ENCODE data around the gene RCAN3. TPM values are rescaled to one million over a fixed set of nuclear protein-coding genes. Genes with fewer than 3 reads are reported as not detected.

RCAN3 gene
- total RNA-seq, 1 donor from 2014 or later = 4.2 TPM

GRCh38 chr1:24555591-24556413, 53.2 kb downstream of the RCAN3 start, which contains the start of gene NCMAP:
Gene NCMAP, plus strand, starts transcription at chr1:24556087. Its CDS starts 39,344 bp downstream, at chr1:24595431.
- no peak within 1 kb of the TSS for H3K9ac ChIP-seq (ENCODE audit: low read depth in 1 of 3, low read length in 3 of 3)
- peaks cover 0 to 5% (median 3%) of the 10 kb centered on the region in 3 donors for H3K4me1 ChIP-seq (ENCODE audit: control insufficient read depth in 3 of 3, insufficient read depth in 3 of 3, low read length in 3 of 3)
- H3K27ac ChIP-seq (ENCODE audit: low read depth, low read length) = no peak within 1 kb of the TSS
- H3K27me3 ChIP-seq (ENCODE audit: control insufficient read depth in 3 of 3, insufficient read depth in 3 of 3, low read length in 3 of 3) = peaks cover 34 to 40% (median 37%) of the 10 kb centered on the region in 3 donors
- no peak within 1 kb of the TSS for H3K4me3 ChIP-seq (ENCODE audit: low read length in 3 of 3)
- no peaks in the 10 kb centered on the region for H3K36me3 ChIP-seq (ENCODE audit: control insufficient read depth in 3 of 3, insufficient read depth in 3 of 3, low read length in 3 of 3)
- H3K9me3 ChIP-seq (ENCODE audit: control insufficient read depth in 3 of 3, low read length in 3 of 3) = no peaks in the 10 kb centered on the region

DNA sequence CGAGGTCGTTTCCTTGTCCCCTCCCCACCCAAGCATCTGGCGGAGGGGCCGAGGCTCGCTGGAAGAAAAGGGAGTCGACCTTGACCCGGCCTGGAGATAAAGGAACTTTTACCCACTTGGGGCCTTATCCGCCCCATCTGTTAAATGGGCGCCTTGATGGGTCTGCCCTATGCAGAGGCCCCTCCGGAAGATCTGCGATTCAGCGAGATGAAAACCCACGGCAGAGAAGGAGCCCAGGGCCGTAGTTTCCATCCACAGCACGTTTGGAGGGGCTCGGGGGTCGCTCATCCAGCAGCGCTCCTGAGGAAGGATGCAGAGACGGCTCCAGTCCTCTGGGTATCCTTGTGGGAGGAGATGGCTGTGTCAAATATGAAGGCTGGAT, 53.8 kb downstream of the RCAN3 start:
- Histone ChIP-seq H3K27ac (ENCODE audit: low read depth, low read length) (no peak overlapping the region), H3K4me3 (ENCODE audit: low read length in 3 of 3) (no peak overlapping the region), H3K27me3 (ENCODE audit: control insufficient read depth in 3 of 3, insufficient read depth in 3 of 3, low read length in 3 of 3) (peaks cover 34 to 40% (median 37%) of the 10 kb centered on the region in 3 donors), H3K4me1 (ENCODE audit: control insufficient read depth in 3 of 3, insufficient read depth in 3 of 3, low read length in 3 of 3) (peaks cover 0 to 5% (median 3%) of the 10 kb centered on the region in 3 donors), H3K9me3 (ENCODE audit: control insufficient read depth in 3 of 3, low read length in 3 of 3) (no peaks in the 10 kb centered on the region), H3K9ac (ENCODE audit: low read depth in 1 of 3, low read length in 3 of 3) (no peak overlapping the region), H3K36me3 (ENCODE audit: control insufficient read depth in 3 of 3, insufficient read depth in 3 of 3, low read length in 3 of 3) (no peaks in the 10 kb centered on the region)

GRCh38 chr1:24557220-24557619, 54.6 kb downstream of the RCAN3 start:
- Histone ChIP-seq H3K9me3 (ENCODE audit: control insufficient read depth in 3 of 3, low read length in 3 of 3) (no peaks in the 10 kb centered on the region), H3K27me3 (ENCODE audit: control insufficient read depth in 3 of 3, insufficient read depth in 3 of 3, low read length in 3 of 3) (peaks cover 32 to 37% (median 34%) of the 10 kb centered on the region in 3 donors), H3K4me3 (ENCODE audit: low read length in 3 of 3) (no peak overlapping the region), H3K4me1 (ENCODE audit: control insufficient read depth in 3 of 3, insufficient read depth in 3 of 3, low read length in 3 of 3) (peaks cover 0 to 5% (median 3%) of the 10 kb centered on the region in 3 donors), H3K36me3 (ENCODE audit: control insufficient read depth in 3 of 3, insufficient read depth in 3 of 3, low read length in 3 of 3) (no peaks in the 10 kb centered on the region), H3K9ac (ENCODE audit: low read depth in 1 of 3, low read length in 3 of 3) (no peak overlapping the region), H3K27ac (ENCODE audit: low read depth, low read length) (no peak overlapping the region)

DNA sequence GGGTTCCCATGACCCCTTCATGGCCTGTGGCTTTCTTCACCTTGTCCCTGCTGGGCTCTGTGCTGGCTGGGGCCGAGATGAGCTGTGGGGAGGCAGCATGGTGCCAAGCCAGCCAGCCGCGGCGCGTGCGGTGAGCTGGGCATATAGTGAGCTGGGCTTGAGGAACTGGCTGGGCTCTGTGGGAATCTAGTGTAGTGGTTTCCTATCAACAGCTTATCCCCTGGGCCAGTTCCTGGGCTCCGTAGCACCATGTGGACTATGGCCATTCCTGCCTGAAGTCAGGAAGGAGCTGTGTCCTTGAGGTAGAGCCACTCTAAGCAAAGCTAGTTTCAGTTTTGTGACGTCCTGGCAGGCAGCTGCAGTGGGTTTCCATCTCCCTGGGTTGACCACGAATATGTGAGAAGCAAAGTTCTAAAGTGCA, 55.1 kb downstream of the RCAN3 start:
- no peak overlapping the region for H3K9ac ChIP-seq (ENCODE audit: low read depth in 1 of 3, low read length in 3 of 3)
- peaks cover 32 to 37% (median 34%) of the 10 kb centered on the region in 3 donors for H3K27me3 ChIP-seq (ENCODE audit: control insufficient read depth in 3 of 3, insufficient read depth in 3 of 3, low read length in 3 of 3)
- no peak overlapping the region for H3K4me3 ChIP-seq (ENCODE audit: low read length in 3 of 3)
- no peaks in the 10 kb centered on the region for H3K36me3 ChIP-seq (ENCODE audit: control insufficient read depth in 3 of 3, insufficient read depth in 3 of 3, low read length in 3 of 3)
- no peak overlapping the region for H3K27ac ChIP-seq (ENCODE audit: low read depth, low read length)
- peaks cover 0 to 5% (median 3%) of the 10 kb centered on the region in 3 donors for H3K4me1 ChIP-seq (ENCODE audit: control insufficient read depth in 3 of 3, insufficient read depth in 3 of 3, low read length in 3 of 3)
- H3K9me3 ChIP-seq (ENCODE audit: control insufficient read depth in 3 of 3, low read length in 3 of 3) = no peaks in the 10 kb centered on the region

DNA sequence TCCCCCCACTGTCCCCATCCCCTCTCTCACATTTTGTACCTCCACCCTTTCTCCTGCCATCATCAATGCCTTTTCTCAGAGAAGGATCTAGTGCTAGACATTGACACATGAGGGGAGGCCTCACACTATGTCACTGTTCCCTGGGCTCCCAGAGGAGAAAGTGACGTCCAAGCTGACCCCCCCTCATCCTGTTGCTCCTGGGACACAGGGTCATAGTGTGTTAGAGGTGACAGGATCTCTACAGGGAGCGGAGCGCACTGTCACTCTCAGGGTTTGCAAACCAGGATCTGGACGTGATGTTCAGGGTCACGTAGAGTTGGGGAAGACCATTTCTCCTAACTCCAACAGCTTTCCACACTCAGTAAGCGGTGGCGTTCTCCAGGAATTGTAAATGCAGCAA, 55.8 kb downstream of the RCAN3 start:
- peaks cover 32 to 37% (median 34%) of the 10 kb centered on the region in 3 donors for H3K27me3 ChIP-seq (ENCODE audit: control insufficient read depth in 3 of 3, insufficient read depth in 3 of 3, low read length in 3 of 3)
- peaks cover 0 to 5% (median 3%) of the 10 kb centered on the region in 3 donors for H3K4me1 ChIP-seq (ENCODE audit: control insufficient read depth in 3 of 3, insufficient read depth in 3 of 3, low read length in 3 of 3)
- no peak overlapping the region for H3K27ac ChIP-seq (ENCODE audit: low read depth, low read length)
- H3K36me3 ChIP-seq (ENCODE audit: control insufficient read depth in 3 of 3, insufficient read depth in 3 of 3, low read length in 3 of 3) = no peaks in the 10 kb centered on the region
- no peak overlapping the region for H3K9ac ChIP-seq (ENCODE audit: low read depth in 1 of 3, low read length in 3 of 3)
- no peaks in the 10 kb centered on the region for H3K9me3 ChIP-seq (ENCODE audit: control insufficient read depth in 3 of 3, low read length in 3 of 3)
- no peak overlapping the region for H3K4me3 ChIP-seq (ENCODE audit: low read length in 3 of 3)

DNA sequence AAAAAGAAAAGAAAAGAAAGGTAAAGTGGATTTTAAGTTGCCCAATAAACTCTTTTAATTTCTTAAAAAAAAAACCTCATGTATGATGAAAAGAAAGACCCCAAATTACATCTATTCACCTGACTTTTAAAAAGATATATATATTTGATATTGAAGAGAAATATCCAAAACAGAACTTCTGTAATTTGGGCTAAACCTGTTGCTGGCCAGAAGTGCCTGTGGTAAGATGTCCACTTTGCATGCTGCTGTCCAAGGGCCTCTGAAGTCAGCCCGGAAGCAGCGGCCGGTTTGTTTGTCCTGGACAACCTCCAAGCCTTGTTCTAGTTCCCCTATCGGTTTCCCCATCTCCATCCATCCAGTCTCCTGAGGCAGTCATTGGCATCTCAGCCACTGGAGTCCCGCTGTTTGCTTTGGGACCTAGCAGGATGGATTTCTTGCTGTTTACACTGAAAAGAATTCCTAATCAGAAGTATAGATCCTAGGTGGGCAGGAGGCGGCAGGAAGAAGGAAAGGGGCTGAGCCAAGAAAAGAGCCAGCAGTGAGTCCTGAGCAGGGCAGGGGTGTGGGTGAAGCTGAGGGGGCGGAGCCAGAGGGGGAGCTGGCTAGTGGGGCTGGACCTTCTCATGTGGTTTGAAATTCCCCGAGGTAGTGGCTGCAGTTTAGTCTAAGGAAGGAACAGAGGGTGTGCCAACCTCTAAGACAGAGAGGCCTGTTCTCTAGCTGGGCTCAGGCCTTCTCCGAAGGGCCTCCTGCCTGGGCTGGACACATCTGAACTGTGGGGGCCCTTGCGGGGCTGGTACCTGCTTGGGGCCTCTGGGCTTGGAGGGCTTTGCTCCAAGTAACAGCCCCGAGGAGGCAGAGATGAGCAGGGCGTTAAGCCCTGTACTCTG, 56.5 kb downstream of the RCAN3 start:
- Histone ChIP-seq H3K9me3 (ENCODE audit: control insufficient read depth in 3 of 3, low read length in 3 of 3) (no peaks in the 10 kb centered on the region), H3K4me1 (ENCODE audit: control insufficient read depth in 3 of 3, insufficient read depth in 3 of 3, low read length in 3 of 3) (peaks cover 0 to 5% (median 3%) of the 10 kb centered on the region in 3 donors), H3K4me3 (ENCODE audit: low read length in 3 of 3) (no peak overlapping the region), H3K9ac (ENCODE audit: low read depth in 1 of 3, low read length in 3 of 3) (no peak overlapping the region), H3K27ac (ENCODE audit: low read depth, low read length) (no peak overlapping the region), H3K36me3 (ENCODE audit: control insufficient read depth in 3 of 3, insufficient read depth in 3 of 3, low read length in 3 of 3) (no peaks in the 10 kb centered on the region), H3K27me3 (ENCODE audit: control insufficient read depth in 3 of 3, insufficient read depth in 3 of 3, low read length in 3 of 3) (peaks cover 34 to 35% (median 34%) of the 10 kb centered on the region in 3 donors)

DNA sequence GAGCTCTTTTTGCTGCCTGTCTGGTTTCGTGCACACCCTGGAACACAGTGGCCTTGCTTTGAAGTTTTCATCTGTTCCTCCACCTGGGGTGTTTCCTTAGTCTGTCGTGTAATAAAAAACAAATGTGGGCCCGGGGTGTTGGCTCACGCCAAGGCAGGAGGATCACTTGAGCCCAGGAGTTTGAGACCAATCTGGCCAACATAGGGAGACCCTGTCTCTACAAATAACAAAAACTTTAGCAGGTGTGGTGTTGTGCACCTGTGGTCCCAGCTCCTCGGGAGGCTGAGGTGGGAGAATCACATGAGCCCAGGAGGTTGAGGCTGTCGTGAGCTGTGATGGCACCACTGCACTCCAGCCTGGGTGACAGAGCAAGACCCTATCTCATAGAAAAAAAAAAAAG, 57.7 kb downstream of the RCAN3 start:
- Histone ChIP-seq H3K27ac (ENCODE audit: low read depth, low read length) (no peak overlapping the region), H3K36me3 (ENCODE audit: control insufficient read depth in 3 of 3, insufficient read depth in 3 of 3, low read length in 3 of 3) (no peaks in the 10 kb centered on the region), H3K9me3 (ENCODE audit: control insufficient read depth in 3 of 3, low read length in 3 of 3) (no peaks in the 10 kb centered on the region), H3K4me1 (ENCODE audit: control insufficient read depth in 3 of 3, insufficient read depth in 3 of 3, low read length in 3 of 3) (peaks cover 0 to 5% (median 3%) of the 10 kb centered on the region in 3 donors), H3K4me3 (ENCODE audit: low read length in 3 of 3) (no peak overlapping the region), H3K27me3 (ENCODE audit: control insufficient read depth in 3 of 3, insufficient read depth in 3 of 3, low read length in 3 of 3) (peaks cover 27 to 35% (median 34%) of the 10 kb centered on the region in 3 donors), H3K9ac (ENCODE audit: low read depth in 1 of 3, low read length in 3 of 3) (no peak overlapping the region)

GRCh38 chr1:24562625-24563024, 60.0 kb downstream of the RCAN3 start:
- H3K4me3 ChIP-seq (ENCODE audit: low read length in 3 of 3) = no peak overlapping the region
- no peaks in the 10 kb centered on the region for H3K36me3 ChIP-seq (ENCODE audit: control insufficient read depth in 3 of 3, insufficient read depth in 3 of 3, low read length in 3 of 3)
- no peak overlapping the region for H3K27ac ChIP-seq (ENCODE audit: low read depth, low read length)
- H3K4me1 ChIP-seq (ENCODE audit: control insufficient read depth in 3 of 3, insufficient read depth in 3 of 3, low read length in 3 of 3) = peaks cover 0 to 5% (median 0%) of the 10 kb centered on the region in 3 donors
- H3K9me3 ChIP-seq (ENCODE audit: control insufficient read depth in 3 of 3, low read length in 3 of 3) = no peaks in the 10 kb centered on the region
- H3K9ac ChIP-seq (ENCODE audit: low read depth in 1 of 3, low read length in 3 of 3) = no peak overlapping the region
- H3K27me3 ChIP-seq (ENCODE audit: control insufficient read depth in 3 of 3, insufficient read depth in 3 of 3, low read length in 3 of 3) = peaks cover 6 to 14% (median 13%) of the 10 kb centered on the region in 3 donors

DNA sequence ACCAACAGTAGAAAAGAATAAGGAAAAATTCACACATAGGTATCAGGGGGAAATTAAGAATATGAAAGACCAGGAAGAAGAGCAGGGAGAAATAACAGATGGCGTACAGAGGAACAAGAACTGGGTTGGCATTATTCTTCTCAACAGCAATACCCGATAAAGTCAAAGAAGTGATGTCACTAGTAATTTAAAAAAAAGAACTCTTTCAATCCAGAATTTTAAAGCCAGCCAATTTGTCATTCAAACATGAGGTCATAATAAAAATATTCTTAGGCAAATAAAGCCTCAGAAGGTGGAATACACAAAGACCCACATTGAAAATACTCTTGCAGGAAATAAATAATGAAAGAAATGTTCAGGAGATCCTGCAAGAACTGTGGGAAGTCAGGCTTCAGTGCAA, 62.1 kb downstream of the RCAN3 start:
- Histone ChIP-seq H3K4me1 (ENCODE audit: control insufficient read depth in 3 of 3, insufficient read depth in 3 of 3, low read length in 3 of 3) (no peaks in the 10 kb centered on the region), H3K9ac (ENCODE audit: low read depth in 1 of 3, low read length in 3 of 3) (no peak overlapping the region), H3K4me3 (ENCODE audit: low read length in 3 of 3) (no peak overlapping the region), H3K27ac (ENCODE audit: low read depth, low read length) (no peak overlapping the region), H3K27me3 (ENCODE audit: control insufficient read depth in 3 of 3, insufficient read depth in 3 of 3, low read length in 3 of 3) (peaks cover 0 to 3% (median 0%) of the 10 kb centered on the region in 3 donors), H3K9me3 (ENCODE audit: control insufficient read depth in 3 of 3, low read length in 3 of 3) (no peaks in the 10 kb centered on the region), H3K36me3 (ENCODE audit: control insufficient read depth in 3 of 3, insufficient read depth in 3 of 3, low read length in 3 of 3) (no peaks in the 10 kb centered on the region)
